GM18909 (cell line): Measurements from ENCODE around the gene CSTB.

Experiments
- ATAC-seq: cut with Tn5 transposase; IDR thresholded peaks from one replicate; pipeline ENCODE4 v1.9.1; 2021; ENCODE audit warnings: mild to moderate bottlenecking; ENCODE audit not compliant: unreplicated experiment, poor library complexity

CSTB gene

DNA sequence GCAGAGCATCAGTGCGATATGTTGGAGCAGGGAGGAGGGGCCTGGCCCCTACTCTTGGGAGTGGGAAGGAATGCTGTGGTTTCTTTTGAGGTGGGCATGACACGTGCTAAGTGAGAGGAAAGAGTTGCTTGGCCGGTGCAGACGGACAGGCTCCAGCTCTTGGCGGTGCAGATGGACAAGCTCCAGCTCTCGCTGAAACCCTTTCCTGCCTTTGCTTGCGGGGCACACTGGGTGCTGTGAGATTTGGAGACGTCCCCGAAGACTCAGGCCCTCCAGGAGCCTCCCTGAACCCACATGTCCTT, 41.2 kb downstream of the CSTB start:
- no peak for ATAC-seq

- ATAC-seq, result no peak
Observed at GRCh38 chr21:43734131-43734927, 41.8 kb downstream of the CSTB start.

DNA sequence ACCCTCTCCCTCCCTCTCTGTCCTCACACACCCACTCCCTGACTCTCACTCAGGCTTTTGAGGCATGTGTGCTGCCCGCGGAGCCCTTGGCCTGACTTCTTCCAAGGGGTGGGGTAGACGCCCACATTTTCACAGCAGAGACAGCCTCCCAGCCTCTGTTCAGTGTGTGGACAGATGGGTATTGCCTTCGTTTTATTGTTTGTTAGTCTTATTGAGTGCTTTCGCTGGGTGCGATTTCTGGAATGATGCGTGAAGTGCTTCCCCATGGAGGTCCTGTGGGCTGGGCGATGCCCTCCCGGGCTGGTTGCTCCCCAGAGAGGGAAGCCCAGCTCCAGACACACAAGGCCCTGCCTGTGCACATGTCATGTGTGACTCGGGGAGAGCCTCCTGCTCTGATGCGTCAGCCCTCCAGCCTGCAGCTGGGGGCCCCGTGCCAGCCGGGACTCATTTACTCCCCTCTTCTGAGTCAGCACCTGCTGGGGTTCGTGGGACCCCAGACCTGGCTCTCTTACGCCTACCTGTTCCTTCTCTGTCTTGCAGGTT, 42.5 kb downstream of the CSTB start:
- no peak for ATAC-seq

DNA sequence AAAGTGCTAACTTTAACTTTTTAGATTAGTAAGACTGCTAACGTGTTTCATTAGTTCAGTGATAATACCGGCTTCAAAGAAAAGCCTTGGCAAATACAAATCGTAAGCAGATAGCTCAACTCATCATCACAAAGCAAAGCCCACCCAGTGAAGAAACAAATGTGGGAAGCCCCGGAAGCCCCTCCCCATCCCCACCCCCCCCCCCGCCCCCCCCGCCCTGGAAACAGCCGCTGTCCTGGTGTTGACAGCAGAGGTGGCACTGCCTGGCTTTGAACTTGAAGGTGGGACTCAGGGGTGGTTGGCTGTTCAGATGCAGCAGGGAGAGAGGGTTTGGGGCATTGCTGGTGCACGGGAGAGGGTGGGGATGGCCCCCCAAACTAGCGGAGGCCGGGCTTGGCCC, 43.0 kb downstream of the CSTB start:
- no peak for ATAC-seq

- ATAC-seq, result no peak
Observed at GRCh38 chr21:43731891-43732711, 44.0 kb downstream of the CSTB start.

DNA sequence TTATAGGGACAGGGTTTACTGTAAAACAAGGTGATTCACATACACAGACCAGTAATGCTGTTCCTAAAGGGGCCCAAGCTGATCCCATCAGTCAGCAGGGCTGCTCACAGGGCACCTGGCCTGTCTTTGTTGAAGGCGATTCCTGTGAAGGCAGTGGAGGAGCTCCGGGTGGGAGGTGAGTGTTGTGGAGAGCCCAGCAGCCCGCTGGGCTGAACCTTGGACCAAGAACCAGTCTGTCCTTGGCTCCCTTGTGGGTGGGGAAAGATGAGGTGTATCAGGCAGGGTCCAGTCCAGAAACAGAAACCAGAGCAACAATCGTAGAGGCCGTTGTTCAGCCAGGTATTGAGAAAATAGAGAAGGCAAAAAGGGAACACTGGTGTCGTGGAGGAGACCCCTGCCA, 44.6 kb downstream of the CSTB start:
- ATAC-seq, result no peak

GRCh38 chr21:43728467-43729390, 47.4 kb downstream of the CSTB start:
- ATAC-seq, result peak; percentile 75

DNA sequence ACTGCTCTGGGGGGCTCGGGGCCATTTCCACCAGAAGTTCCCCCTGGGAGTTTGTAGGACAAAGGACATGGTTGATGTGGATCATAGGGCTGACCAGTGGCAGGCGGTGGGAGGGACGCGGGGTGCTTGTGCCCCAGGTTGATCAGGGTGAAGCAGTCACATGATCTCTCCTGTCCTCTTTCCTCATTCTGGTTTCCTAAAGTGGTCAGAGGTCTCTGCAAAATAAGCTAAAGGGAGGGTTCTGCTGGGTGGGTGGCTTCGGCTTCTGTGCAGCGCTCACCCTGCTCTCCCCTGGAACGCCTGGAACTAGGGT, 48.0 kb downstream of the CSTB start:
- peak; percentile 10 for ATAC-seq

GRCh38 chr21:43727519-43728153, 48.5 kb downstream of the CSTB start:
- ATAC-seq, result no peak

GRCh38 chr21:43726686-43727518, 49.2 kb downstream of the CSTB start:
- ATAC-seq, result no peak
